ENCODE results near the gene STAC2.

DNA sequence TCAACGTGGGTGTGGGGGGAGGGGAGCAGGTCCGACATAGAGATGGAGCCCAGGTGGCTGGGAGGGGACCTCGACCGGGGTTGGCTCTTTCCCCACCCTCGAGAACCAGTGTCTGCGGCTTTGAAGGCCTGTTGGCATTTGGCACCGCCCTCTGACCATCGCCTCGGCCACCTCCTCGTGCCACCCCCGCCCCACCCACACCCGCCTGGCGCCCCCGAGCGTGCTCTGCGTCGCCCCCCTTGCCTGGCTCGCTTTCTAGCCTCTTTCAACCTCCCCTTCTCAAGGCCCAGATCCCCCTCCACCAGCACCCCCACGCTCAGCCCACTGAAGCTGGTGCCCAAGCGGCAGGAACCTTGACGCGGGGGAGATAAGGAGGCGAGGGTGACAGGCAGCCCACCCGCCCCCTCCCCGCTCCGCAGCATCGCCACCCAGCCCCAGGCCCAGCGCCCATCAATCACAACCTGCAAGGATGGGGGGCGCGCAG is 28.9 kb downstream of the STAC2 start:
- TF ChIP-seq, protein P1, sequence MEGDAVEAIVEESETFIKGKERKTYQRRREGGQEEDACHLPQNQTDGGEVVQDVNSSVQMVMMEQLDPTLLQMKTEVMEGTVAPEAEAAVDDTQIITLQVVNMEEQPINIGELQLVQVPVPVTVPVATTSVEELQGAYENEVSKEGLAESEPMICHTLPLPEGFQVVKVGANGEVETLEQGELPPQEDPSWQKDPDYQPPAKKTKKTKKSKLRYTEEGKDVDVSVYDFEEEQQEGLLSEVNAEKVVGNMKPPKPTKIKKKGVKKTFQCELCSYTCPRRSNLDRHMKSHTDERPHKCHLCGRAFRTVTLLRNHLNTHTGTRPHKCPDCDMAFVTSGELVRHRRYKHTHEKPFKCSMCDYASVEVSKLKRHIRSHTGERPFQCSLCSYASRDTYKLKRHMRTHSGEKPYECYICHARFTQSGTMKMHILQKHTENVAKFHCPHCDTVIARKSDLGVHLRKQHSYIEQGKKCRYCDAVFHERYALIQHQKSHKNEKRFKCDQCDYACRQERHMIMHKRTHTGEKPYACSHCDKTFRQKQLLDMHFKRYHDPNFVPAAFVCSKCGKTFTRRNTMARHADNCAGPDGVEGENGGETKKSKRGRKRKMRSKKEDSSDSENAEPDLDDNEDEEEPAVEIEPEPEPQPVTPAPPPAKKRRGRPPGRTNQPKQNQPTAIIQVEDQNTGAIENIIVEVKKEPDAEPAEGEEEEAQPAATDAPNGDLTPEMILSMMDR (conservative IDR thresholded peaks at IDR 0.05; ENCODE audit: low read length), result no peak
- TF ChIP-seq EZH2phosphoT487 (IDR thresholded peaks at IDR 0.05; ENCODE audit: borderline replicate concordance, low read depth, low read length), result no peak

All from OCI-LY7 (cell line).